Retinal pigment epithelial cell (primary cell): ENCODE results near the gene HRAS.
A peak's percentile ranks its signal among the peaks of the same experiment; 100 is the strongest.
"Not testable (repeated sequence)": the region's sequence is repeated elsewhere in the genome, so short reads cannot be mapped to it uniquely, and the experiment has no call there.

Experiments
- DNase-seq: peaks from one replicate; pipeline ENCODE4 v3.0.0-alpha.2; 2010; ENCODE audit warnings: low read depth
- H3K4me3 ChIP-seq: 2 replicates; pipeline ENCODE4 v1.5.1; 2011; ENCODE audit warnings: mild to moderate bottlenecking, low read length, control low read depth, moderate library complexity
- CTCF ChIP-seq: conservative IDR thresholded peaks from 2 replicates; pipeline ENCODE4 v1.5.1; 2011; ENCODE audit warnings: low read depth, low read length, control low read depth, inconsistent platforms

HRAS gene

GRCh38 chr11:518463-519202 lies 16.7 kb downstream of the HRAS start:
- peak overlapping the region; percentile 39 for H3K4me3 ChIP-seq
- peak; percentile 63 for TF ChIP-seq CTCF
- peak; percentile 95 for DNase-seq

- H3K4me3 ChIP-seq, DNase-seq: not testable (repeated sequence)
Observed at GRCh38 chr11:516918-517685, 18.3 kb downstream of the HRAS start.

GRCh38 chr11:516400-516799 lies 19.0 kb downstream of the HRAS start:
- TF ChIP-seq CTCF, result no peak

DNA sequence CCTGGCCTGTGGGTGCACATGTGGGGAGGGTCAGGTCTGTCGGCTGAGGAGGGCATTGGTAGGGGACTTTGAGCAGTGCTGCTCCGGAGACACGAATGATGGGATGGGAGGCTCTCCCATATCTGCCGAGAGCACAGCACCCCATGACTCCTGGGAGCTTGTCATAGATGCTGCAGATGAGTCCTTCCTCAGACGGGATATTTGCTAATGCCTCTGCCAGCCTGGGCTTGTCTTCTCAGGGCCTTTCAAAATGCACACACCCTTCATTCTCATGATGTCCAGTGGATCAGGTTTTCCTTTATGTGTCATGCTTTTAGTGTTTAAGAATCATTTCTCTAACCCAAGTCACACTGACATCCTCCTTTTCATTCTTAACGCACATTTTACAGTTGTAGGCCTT lies 20.2 kb downstream of the HRAS start:
- H3K4me3 ChIP-seq, result no peak overlapping the region
- no peak for DNase-seq
- no peak for TF ChIP-seq CTCF

More at GRCh38 chr11:516400-516799, 19.0 kb downstream of the HRAS start:
- no peak for DNase-seq
- no peak overlapping the region for H3K4me3 ChIP-seq

DNA sequence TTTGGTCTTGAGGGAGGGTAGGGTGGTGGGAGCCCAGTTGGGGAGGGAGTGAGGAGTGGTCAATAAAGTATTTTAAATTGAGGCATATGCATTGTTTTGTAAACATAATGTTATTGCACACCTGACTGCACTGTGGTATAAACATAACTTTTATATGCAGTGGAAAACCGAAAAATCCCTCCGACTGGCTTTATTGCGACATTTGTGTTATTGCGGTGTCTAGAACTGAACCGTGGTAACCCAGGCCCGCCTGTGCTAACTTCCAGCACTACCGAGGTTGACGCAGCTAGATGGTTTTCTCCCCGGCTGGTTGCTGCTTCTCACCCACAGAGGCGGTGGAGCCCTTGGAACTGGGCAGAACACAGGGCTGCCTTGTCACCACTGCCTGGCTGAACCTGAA lies 20.8 kb downstream of the HRAS start:
- H3K4me3 ChIP-seq, result no peak overlapping the region
- no peak for TF ChIP-seq CTCF
- no peak for DNase-seq

DNA sequence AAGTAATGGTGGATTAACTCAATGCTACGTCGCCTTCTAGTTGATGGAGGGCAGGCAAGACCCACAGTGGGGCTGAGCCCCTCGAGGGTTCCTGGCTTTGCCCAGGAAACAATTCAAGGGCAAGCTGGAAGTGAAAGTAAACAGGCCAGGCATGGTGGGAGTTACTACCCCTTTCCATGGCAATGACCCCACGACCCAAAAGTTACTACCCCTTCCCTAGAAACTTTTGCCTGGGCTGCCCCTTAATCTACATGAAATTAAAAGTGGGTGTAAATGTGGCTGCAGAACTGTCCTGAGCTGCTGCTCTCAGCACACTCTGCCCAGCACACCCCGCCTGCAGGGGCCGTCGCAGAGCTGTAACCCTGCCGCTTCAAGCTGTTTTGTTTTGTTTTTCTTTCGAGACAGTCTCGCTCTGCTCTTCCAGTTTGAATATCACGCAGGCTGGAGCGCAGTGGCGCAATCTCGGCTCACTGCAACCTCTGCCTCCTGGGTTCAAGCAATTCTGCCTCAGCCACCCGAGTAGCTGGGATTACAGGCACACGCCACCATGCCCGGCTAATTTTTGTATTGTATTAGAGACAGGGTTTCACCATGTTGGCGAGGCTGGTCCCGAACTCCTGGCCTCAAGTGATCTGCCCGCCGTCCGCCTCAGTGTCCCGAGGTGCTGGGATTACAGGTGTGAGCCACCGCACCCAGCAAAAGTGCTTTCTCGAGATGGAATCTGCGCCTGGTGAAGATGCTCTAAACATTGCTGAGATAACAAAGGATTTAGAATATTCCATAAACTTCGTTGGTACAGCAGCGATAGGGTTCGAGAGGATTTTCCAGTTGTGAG lies 22.4 kb downstream of the HRAS start:
- no peak for TF ChIP-seq CTCF
- no peak for DNase-seq
- H3K4me3 ChIP-seq, result no peak overlapping the region

DNA sequence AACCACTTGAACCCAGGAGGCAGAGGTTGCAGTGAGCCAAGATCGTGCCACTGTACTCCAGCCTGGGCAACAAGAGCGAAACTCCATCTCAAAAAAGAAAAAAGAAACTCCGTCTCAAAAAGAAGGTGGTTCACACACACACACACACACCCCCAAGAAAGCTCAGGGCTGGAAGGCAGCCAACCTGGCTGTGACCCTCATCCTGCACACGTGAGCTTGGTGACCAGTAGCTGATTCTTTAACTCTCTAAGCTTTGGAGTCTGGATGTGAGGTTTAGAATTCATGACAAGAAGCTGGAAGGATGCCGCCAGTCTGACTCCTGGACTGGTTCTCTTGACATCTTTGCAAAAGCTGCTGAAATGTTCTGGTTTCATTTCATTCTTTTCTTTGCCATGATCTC lies 26.4 kb downstream of the HRAS start:
- TF ChIP-seq CTCF, result no peak
- no peak for DNase-seq
- no peak overlapping the region for H3K4me3 ChIP-seq
